GM20000 (cell line): Measurements from ENCODE around the gene NELFB.

Experiments used
- DNase-seq: peaks from one replicate; pipeline ENCODE4 v3.0.0; 2012; ENCODE audit warnings: low spot score
- CTCF ChIP-seq: IDR thresholded peaks from 2 replicates; pipeline ENCODE4 v1.5.1; 2012; ENCODE audit warnings: mild to moderate bottlenecking, control low read depth; ENCODE audit errors: extremely low read depth, missing control alignments

Gene NELFB

DNA sequence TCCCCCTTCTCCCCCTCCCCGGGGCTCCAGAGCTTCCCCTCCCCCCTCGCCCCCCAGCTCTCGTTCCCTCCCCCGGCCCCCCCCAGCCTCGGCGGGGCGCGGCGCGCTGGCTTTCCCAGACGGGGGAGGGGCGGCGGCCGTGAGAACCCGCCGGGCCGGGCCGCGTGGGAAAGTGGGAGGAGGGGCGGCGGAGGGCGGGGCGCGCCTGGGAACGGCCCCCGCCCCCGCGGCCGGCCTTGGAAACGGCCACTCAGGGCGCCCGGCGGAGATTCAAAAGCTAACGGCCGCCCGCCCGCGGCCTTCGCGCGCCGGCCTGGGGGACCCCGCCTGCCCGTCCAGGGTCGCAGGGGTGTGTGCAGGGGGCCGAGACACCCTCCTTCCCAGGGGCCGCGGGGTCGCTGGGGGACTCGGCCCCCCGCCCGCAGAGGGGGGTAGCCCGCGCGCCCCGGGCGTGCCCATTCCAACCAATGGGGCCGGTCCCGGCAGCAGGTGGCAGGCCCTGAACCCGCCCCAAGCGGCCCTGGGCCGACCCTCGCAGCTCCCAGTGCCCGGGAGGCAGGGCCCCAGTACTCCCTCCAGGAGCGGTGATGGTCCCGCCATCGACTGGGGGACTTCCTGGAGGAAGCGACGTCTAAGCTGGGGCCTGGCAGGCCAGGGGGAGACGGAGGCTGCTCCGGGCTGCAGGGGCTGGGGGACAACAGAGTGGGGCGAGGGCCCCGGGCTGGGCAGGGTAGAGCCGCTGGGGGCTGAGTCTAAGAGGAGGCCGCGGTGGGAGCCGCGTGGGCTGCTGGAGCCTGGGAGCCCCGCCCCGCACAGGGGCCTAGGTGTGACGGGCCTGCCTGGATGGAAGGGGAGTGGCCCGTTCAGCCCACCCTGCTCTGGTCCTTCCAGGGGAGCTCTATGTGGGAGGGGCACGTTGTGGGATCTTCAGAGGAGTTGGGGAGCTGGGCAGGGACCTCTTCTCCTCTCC is 61.2 kb downstream of the NELFB start:
- TF ChIP-seq CTCF: no peak
- peak; percentile 97 for DNase-seq

GRCh38 chr9:137317021-137317717 is 62.0 kb downstream of the NELFB start:
- peak; percentile 34 for DNase-seq
- no peak for TF ChIP-seq CTCF

DNA sequence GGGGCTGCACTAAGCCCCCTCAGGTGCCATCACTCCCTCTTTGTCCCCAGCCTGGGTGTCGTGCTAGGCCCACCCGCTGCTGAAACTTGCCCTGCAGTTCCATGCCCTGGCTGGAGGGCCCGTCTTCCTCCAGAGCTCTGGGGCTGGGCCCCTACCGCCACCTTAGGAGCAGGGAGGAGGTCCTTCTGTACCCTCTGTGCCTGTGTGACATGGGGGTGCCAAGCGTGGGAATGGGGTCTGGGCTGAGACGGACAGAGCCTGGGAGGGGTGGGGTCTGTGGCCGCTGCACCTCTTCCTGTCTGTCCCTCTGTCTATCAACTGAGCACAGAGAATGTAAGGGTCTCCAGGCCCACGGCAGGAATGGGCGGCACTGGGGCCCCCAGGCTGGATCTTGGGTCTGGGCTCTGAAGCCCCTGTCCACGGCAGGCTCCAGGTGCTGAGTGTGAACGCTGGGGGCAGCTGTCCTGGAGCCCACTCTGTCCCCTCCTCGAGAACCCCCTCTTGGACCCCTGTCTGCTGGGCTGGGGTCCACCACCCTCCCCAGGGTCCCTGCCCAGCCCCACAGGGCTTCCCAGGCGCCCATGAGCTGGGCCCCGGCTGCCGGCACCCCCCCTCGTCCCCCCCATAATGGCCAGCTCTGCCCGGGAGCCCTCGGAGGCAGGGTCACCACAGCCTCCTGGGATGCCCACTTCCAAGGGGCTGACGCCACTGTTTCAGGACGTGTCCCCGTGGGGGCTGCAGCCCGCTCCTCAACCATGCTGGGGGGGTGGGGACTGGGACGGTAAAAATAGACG is 62.8 kb downstream of the NELFB start:
- peak; percentile 31 for DNase-seq
- no peak for TF ChIP-seq CTCF

- DNase-seq: peak; percentile 23
- TF ChIP-seq CTCF: no peak
These were observed 63.5 kb downstream of the NELFB start for GRCh38 chr9:137318602-137319001.

- no peak for TF ChIP-seq CTCF
- peak; percentile 25 for DNase-seq
These were observed 64.0 kb downstream of the NELFB start for GRCh38 chr9:137319011-137319738.

DNA sequence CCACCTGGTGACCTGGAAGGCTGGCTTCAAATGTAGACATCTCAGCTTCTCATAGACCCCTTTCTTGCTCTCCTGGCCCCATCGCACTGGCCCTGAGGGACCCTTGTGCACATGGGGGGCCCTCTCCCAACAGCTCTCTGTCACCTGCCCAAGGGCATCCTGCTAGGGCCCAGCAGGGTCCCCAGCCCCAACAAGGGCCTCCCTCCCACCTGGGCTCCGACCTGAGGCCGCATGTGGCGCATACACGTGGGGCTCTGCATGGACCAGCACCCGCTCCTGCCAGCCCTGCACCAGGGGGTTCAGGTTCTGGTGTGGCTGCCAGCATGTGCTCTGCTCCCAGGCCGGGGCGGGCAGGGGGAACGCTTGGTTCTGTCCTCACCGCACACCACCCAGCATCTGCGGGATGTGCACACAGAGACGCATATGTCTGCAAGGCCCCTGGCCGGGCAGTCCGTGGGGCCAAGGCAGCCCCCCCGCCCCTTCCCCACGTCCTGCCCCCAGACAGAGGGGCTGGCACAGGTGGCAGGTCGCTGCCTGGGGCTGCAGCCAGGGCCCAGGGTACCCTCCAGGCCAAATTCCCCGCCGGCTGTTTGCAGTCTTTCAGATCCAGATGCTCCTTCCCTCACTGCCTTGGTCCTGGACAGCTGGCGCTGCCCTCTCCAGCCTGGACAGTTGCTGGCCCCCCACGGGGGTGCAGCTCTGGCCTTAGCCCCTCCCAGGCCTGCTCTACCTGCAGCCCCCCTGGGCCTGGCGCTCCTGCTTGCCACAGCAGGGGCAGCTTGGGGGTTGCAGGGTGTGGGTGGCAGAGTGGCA is 64.8 kb downstream of the NELFB start:
- DNase-seq: peak; percentile 29
- TF ChIP-seq CTCF: no peak
